Ovary (tissue), 3 donors: Measurements from ENCODE around the gene PRDM1.

ENCODE experiments used
- CTCF ChIP-seq, 3 donors: fragments of 450-650 bp in 2 of 3; fragments of 200-600 bp in 1 of 3; IDR thresholded peaks; one replicate each; pipeline versions ENCODE4 v1.5.1 to v1.8.0; 2016 to 2022; ENCODE audit warnings: antibody characterized with exemption in 3 of 3, mild to moderate bottlenecking in 1 of 3
- EP300 ChIP-seq: sonication (generic); formaldehyde crosslinking; IDR thresholded peaks from one replicate; pipeline ENCODE4 v1.6.1; 2017; ENCODE audit warnings: antibody characterized with exemption
- POLR2A ChIP-seq: fragments of 450-650 bp; IDR thresholded peaks from one replicate; pipeline ENCODE4 v1.6.1; 2017; ENCODE audit warnings: antibody characterized with exemption, mild to moderate bottlenecking, moderate library complexity
- donor health status: DM: no; HTN: no; CAD: no.

DNA sequence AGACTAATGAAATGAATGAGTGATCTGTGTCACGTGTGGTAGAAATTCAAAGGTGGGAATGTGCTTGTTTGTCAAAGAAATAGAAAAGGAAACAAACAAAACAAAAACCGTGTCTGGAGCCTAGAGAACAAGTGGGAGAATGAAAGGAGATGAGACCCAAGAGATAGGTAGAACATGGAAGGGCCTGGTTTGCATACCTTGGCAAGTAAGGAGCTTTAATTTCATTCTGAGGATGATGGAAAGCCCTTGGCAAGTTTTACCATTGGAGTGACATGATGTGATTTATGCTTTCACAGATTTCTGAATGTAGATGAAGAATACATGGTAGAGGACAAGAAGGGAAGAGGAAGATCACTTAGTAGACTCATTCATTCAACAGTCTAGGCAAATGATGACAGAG, 26.8 kb upstream of the PRDM1 start:
- TF ChIP-seq CTCF (IDR thresholded peaks at IDR 0.05) (no peak), EP300 (no peak), POLR2A (no peak)
